ENCODE measurements around the gene RAMACL. TPM values are rescaled to one million over a fixed set of nuclear protein-coding genes. Genes with fewer than 3 reads are reported as not detected.

RAMACL gene
- total and polyA plus RNA-seq, 2 of the 13 experiments (the other 11 are each of a cell fraction or from before 2014, with no cell fraction given) = 0.09 to 0.29 TPM

GRCh38 chr6:166614171-166614583 lies 27.7 kb upstream of the RAMACL start:
- Histone ChIP-seq H3K27me3 (ENCODE audit: control insufficient read depth in 1 of 2, insufficient read depth in 2 of 2, low read length in 2 of 2) (peaks cover 5 to 80% of the 10 kb centered on the region in 2 experiments), H3K4me1 (ENCODE audit: insufficient read depth, low read length) (no peaks in the 10 kb centered on the region), H3K36me3 (replicated peaks in 1 of 2; ENCODE audit: control insufficient read depth in 1 of 2, insufficient read depth in 2 of 2, low read length in 2 of 2) (no peaks in the 10 kb centered on the region), H3K9me3 (ENCODE audit: low read length) (no peaks in the 10 kb centered on the region), H3K27ac (ENCODE audit: extremely low read length, insufficient read depth, low read length) (no peak overlapping the region), H3K79me2 (ENCODE audit: insufficient read depth, low read length) (no peaks in the 10 kb centered on the region), H4K20me1 (ENCODE audit: insufficient read depth, low read length) (no peaks in the 10 kb centered on the region), H2AFZ (ENCODE audit: low read length) (no peak overlapping the region), H3K9ac (ENCODE audit: insufficient read depth, low read depth, low read length) (no peak overlapping the region), H3K4me2 (ENCODE audit: low read depth, low read length) (no peak overlapping the region), H3K4me3 (replicated peaks in 1 of 3; ENCODE audit: insufficient read depth in 1 of 3, low read depth in 2 of 3, low read length in 3 of 3) (no peak overlapping the region)
- POLR2A ChIA-PET = no interaction called here
- WGBS (ENCODE audit: low lambda C conversion rate) = 51% methylated on average over 8 of the region's 12 CpGs
- peak; percentile 33 for ATAC-seq
- no TSS peak for BruUV-seq (replicated peaks)
- intact Hi-C loops (cut with micrococcal nuclease; ENCODE audit: unreplicated experiment) (no loop called here), in situ Hi-C loops (cut with HindIII; ENCODE audit: extremely low pct_ligation_motif_present, low pct_unique_long_range_greater_than_20kb) (no loop called here)
- TF ChIP-seq ZNF747 (CRISPR knock-in tag; IDR thresholded peaks at IDR 0.05; ENCODE audit: borderline replicate concordance) (no peak), CC2D1A (CRISPR knock-in tag; IDR thresholded peaks at IDR 0.05) (no peak), FOXO4 (CRISPR knock-in tag; conservative IDR thresholded peaks at IDR 0.05) (no peak), ZNF839 (CRISPR knock-in tag; IDR thresholded peaks at IDR 0.05; ENCODE audit: borderline replicate concordance) (no peak), ZMYM3 (CRISPR knock-in tag; IDR thresholded peaks at IDR 0.05) (no peak), ZNF30 (CRISPR knock-in tag; IDR thresholded peaks at IDR 0.05) (no peak)
- CTCF ChIA-PET (ENCODE audit: low intra/inter-chr PET ratio, low total read pairs) = no interaction called here
- no peak for DNase-seq (ENCODE audit: low spot score)
- no peak for FAIRE-seq

GRCh38 chr6:166613027-166613426 lies 26.5 kb upstream of the RAMACL start:
- TF ChIP-seq MTA3 (CRISPR knock-in tag; IDR thresholded peaks at IDR 0.05) (no peak), EZH2 (conservative IDR thresholded peaks at IDR 0.05; ENCODE audit: low read depth, low read length) (0 out of 2 replicates have a peak, but pooled peaks have one; percentile 46)
- ChIA-PET CTCF (ENCODE audit: low intra/inter-chr PET ratio, low total read pairs) (no interaction called here), POLR2A (no interaction called here)
- BruUV-seq (replicated peaks) = no TSS peak
- intact Hi-C loops (cut with micrococcal nuclease; ENCODE audit: unreplicated experiment) (no loop called here), in situ Hi-C loops (cut with HindIII; ENCODE audit: extremely low pct_ligation_motif_present, low pct_unique_long_range_greater_than_20kb) (no loop called here)
- FAIRE-seq (no peak), ATAC-seq (no peak), DNase-seq (ENCODE audit: low spot score) (no peak)
- Histone ChIP-seq H3K4me2 (ENCODE audit: low read depth, low read length) (no peak overlapping the region), H3K27me3 (ENCODE audit: control insufficient read depth in 1 of 2, insufficient read depth in 2 of 2, low read length in 2 of 2) (peaks cover 5 to 73% of the 10 kb centered on the region in 2 experiments), H3K4me1 (ENCODE audit: insufficient read depth, low read length) (no peaks in the 10 kb centered on the region), H3K9ac (ENCODE audit: insufficient read depth, low read depth, low read length) (no peak overlapping the region), H4K20me1 (ENCODE audit: insufficient read depth, low read length) (no peaks in the 10 kb centered on the region), H3K27ac (ENCODE audit: extremely low read length, insufficient read depth, low read length) (no peak overlapping the region), H3K79me2 (ENCODE audit: insufficient read depth, low read length) (no peaks in the 10 kb centered on the region), H3K9me3 (ENCODE audit: low read length) (no peaks in the 10 kb centered on the region), H2AFZ (ENCODE audit: low read length) (no peak overlapping the region), H3K36me3 (replicated peaks in 1 of 2; ENCODE audit: control insufficient read depth in 1 of 2, insufficient read depth in 2 of 2, low read length in 2 of 2) (no peaks in the 10 kb centered on the region), H3K4me3 (replicated peaks in 1 of 3; ENCODE audit: insufficient read depth in 1 of 3, low read depth in 2 of 3, low read length in 3 of 3) (no peak overlapping the region)
- 52% methylated on average over 7 of the region's 7 CpGs for WGBS (ENCODE audit: low lambda C conversion rate)

Data from HepG2 (cell line).